ENCODE data around the gene WSCD2.

DNA sequence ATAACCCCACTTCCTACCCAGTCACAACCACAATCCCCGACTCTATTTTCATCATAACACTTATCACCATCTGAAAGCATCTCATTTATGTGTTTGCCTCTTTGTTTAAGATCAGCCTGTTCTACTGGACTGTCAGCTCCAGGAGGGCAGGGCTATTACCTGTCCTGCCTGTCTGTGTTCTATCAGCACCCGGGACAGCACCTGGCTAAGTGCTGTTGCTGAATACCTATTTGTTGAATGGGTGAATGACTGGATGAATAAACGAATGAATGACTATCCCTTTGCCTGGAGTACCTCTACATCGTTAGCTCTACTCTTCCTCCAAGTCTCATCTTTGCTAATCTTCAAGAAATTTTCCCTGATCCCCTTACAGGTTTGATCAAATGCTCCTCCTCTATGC lies 69.0 kb downstream of the WSCD2 start:
- TF ChIP-seq, protein P1, sequence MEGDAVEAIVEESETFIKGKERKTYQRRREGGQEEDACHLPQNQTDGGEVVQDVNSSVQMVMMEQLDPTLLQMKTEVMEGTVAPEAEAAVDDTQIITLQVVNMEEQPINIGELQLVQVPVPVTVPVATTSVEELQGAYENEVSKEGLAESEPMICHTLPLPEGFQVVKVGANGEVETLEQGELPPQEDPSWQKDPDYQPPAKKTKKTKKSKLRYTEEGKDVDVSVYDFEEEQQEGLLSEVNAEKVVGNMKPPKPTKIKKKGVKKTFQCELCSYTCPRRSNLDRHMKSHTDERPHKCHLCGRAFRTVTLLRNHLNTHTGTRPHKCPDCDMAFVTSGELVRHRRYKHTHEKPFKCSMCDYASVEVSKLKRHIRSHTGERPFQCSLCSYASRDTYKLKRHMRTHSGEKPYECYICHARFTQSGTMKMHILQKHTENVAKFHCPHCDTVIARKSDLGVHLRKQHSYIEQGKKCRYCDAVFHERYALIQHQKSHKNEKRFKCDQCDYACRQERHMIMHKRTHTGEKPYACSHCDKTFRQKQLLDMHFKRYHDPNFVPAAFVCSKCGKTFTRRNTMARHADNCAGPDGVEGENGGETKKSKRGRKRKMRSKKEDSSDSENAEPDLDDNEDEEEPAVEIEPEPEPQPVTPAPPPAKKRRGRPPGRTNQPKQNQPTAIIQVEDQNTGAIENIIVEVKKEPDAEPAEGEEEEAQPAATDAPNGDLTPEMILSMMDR (conservative IDR thresholded peaks at IDR 0.05; ENCODE audit: low read depth, low read length) = no peak
- TF ChIP-seq POLR2A (IDR thresholded peaks at IDR 0.05; ENCODE audit: low read depth, low read length) (no peak), RCOR1 (IDR thresholded peaks at IDR 0.05; ENCODE audit: insufficient replicate concordance, low read length) (no peak), RAD21 (IDR thresholded peaks at IDR 0.05; ENCODE audit: low read length) (no peak), CEBPB (IDR thresholded peaks at IDR 0.05; ENCODE audit: low read depth, low read length) (no peak), MAFK (IDR thresholded peaks at IDR 0.05; ENCODE audit: low read depth, low read length) (no peak)

Data from IMR-90 (cell line).